Measurements from ENCODE around the gene TARP.
A peak's percentile ranks its signal among the peaks of the same experiment; 100 is the strongest.
"Not testable (repeated sequence)": the region's sequence is repeated elsewhere in the genome, so short reads cannot be mapped to it uniquely, and the experiment has no call there.

The TARP gene

GRCh38 chr7:38296059-38296857, 22.8 kb upstream of the TARP start:
- DNase-seq = no peak

DNA sequence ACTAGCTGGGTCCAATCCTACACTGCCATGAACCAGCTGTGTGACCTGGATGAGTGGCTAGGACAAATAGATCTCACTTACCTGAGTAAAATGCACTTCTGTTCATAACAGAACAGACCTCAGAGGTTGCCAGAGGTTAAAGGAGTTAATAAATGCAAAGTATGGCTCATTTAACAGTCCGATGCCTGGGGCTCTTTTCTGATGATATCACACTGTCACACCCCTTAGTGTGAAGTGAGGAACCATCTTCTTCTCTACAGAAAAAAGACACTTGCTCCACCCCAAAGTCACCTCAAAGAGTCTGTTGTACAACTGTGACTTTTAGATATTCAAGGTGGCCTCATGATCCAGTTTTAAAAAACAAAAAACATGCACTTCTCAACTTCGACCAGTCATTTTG, 21.5 kb upstream of the TARP start:
- no peak for DNase-seq

DNA sequence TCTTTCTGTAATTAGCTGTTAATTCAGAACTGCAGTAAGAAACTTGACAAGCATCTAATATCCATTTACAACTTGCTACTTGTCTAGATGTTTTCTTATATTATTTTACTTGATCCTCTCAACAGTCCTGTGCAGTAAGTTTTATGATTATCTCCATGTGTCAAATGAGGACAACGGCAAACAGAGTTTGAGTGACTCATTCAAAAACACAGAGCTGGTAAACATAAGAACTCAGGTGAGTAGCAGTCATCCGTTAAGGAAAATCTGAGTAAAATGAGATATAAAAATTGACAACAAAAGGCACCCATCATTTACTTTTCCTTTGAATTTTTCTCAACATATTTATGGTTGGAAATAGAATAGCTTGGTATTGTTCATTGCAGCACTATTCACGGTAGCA, 19.0 kb upstream of the TARP start:
- DNase-seq = no peak

DNA sequence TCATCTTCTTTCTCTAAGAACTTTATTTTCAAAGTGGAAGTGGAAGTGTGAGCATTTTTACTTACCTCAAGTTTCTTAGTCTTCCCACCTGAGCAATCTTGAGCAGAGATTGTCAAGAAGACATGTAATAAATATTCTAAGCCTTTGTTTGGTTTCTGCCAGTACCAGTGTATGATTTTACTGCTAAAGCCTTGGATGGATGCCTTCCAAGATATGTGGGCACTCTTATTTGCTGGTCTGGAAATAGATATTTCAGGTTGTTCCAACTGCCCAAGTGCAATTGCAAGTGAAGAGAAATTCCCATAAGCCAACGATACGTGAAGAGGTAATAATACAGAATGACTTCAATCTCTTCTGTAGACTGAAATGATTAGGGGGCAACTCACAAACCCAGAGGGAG, 18.2 kb upstream of the TARP start:
- DNase-seq = no peak

DNA sequence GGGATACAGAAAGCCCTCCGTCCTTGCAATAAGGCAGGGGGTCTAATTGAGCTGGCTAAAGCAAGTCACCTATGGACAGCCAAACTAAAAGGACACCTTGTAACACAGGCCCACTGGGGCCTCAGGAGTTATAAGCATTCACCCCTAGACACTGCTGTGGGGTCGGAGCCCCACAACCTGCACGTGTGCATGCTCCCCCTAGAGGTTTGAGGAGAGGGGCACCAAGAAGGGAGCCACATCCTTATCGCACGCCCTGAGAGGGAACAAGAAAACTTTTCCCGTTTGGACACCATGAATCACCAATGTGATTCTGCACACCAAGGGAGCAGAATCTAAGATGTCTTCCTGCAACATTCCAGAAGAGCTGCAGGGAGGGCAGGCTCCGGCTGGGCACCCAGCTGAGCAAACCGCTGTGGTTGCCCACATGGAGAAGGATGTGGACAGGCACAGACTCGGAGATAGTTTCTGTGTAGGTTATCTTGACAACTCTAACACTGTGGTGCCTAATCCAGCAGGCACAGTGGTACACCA, 17.7 kb upstream of the TARP start:
- DNase-seq = no peak

- no peak for DNase-seq
Observed at GRCh38 chr7:38284553-38284952, 11.1 kb upstream of the TARP start.

GRCh38 chr7:38283809-38284208, 10.4 kb upstream of the TARP start:
- no peak for DNase-seq

GRCh38 chr7:38283107-38283506, 9.7 kb upstream of the TARP start:
- peak in 2 of 3 donors; percentile 24 to 56 for DNase-seq

DNA sequence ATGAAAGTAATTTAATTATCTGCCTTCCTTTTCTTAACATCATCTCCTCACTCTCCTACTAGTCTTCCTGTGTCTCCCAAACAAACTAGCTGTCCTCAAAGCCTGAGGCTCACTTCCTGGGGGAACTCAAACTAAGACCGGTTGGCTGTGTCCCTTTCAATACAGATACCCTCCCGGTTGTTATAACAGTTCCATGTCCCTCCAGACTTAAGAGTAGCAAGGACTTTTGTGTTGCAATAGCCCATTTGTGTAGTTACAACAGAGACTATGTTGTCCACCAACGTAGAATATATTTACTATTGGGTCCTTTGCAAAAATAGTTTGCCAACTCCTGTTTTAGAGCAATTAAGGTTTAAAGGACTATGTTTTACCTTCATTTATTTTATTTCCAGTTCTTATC, 8.6 kb upstream of the TARP start:
- no peak for DNase-seq

DNA sequence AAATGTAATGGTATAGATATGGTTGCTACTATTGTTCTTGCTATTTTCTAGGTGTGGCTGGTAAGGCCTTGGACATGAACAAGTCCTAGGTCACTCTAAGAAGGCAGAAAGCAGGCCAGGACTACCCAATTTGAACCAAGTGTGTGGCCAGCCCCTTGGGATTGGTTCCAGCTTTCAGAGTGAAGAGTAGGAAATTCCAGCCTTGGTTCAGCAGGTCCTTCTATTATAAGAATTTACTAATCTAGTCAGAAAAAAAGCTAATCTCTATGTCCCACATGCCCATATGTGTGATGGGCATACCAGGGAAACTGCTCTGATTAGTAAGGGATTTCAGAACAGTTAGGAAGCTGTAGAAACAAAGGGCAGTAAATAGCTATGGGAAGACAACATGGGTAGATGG, 7.8 kb upstream of the TARP start:
- DNase-seq = peak; percentile 29 to 37 (median 31)

GRCh38 chr7:38280707-38281106, 7.3 kb upstream of the TARP start:
- no peak for DNase-seq

DNA sequence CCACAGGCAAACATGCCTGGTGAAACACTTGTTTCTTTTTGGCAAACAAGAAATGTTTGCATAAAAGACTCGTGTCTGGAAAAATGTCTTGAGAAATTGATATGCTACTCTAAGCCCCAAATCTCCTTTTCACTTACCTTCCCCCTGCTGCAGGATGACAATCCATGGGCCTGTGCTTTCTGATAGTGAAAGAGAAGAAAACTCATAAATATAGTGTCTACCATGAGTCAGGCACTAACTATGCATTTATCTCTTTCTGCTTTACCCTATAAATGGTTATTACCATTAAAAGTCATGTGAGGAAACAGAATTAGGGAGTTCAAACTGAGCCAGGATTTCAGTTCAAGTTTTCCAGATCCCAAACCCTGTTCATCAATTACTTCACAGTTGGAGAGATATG, 6.6 kb upstream of the TARP start:
- no peak for DNase-seq

GRCh38 chr7:38276096-38276877, 2.9 kb upstream of the TARP start:
- peak; percentile 72 to 94 (median 85) for DNase-seq

DNA sequence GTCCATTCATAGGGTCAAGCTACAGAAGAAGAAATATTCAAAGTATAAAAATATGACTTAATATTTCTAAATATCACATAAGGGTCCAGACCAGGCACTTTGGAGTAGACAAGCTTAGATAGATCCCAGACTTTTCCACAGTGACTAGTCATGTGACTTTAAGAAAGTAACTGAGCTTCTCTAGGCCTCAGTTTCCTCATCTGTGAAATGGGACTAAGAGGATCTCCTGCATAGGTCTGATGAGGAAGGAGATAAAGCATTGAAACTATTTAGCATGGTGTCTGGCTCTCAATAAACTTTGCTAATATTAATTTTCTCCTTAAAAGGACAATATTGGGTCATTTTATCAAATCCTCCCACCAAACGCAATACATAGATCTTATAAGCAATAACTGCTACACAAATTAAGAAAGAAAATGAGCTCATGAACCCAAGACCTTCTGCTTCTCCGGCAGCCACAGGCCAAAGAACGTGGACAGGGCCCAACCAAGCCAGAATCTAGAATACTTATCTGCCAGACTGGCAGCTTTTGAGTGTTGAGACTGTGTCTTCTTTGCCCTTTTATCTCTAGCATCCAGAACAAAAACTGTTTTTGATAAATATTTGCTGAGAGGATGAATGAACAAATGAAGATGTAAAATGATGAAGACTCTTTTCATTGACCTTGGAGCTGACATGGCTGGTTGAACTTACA, 1.6 kb upstream of the TARP start:
- DNase-seq = no peak

DNA sequence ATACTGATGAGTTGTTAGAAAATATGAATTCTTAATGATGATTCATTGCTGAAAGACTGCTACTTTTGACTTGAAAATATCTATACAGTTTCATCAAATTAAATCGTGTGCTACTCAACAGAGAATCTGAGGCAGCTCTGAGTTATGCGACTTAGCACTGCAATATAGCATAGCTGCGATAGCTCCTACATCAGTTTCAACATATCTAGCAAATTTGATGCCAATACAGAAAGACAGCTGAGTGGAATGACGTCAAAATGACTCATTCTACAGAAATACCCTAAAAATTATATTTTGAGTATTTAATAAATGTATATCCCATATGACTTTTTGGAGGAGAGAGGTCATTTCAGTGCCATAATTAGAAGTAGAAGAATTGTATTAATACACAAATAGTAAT, 1.1 kb upstream of the TARP start:
- peak; percentile 56 to 90 (median 87) for DNase-seq

GRCh38 chr7:38270405-38270804, 3.0 kb downstream of the TARP start:
- not testable (repeated sequence) for DNase-seq

DNA sequence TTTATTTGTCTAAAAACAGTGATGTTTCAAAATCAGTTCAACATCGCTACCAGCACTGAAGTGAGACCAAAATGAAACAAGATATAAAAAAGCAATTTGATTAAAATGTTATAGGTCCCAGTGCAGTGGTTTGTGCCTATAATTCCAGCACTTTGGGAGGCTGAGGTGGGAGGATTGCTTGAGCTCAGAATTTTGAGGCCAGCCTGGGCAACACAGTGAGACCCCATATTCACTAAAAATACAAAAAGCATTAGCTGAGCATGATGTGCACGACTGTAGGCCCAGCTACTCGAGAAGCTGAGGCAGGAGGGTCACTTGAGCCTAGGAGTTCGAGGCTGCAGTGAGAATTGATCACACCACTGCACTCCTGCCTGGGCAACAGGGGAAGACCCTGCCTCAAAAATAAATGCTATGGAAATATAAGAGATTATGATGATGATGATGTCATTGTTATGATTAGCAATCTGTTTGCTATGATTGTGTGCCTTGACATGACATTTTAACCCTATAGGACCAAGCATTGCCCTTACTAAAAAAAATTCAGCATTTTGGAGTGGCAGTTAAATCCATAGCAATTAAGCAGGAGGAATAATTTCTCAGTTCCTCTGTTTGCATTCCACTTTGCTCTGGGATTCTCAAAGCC, 3.6 kb downstream of the TARP start:
- DNase-seq = peak in 1 of 3 donors; percentile 7

GRCh38 chr7:38265958-38266357, 7.5 kb downstream of the TARP start:
- DNase-seq = peak in 2 of 3 donors; percentile 60 to 63

DNA sequence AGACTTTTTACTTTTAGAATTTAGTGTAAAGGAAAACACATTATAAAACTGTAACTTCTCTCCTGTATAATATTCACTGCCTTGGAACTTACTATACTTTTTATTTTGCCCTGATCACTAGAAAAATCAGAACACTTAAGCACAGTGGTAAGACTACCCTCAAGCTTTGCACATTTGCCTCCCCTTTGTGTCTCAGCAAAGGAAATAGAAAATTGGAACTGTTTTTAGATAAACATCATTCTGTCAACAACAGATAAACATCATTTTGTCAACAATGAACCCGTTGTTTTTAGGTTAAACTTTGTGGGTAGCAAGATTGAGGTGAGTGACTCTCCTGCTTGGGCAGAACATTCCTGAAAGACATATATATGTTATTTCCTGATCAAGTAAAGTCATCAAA, 8.8 kb downstream of the TARP start:
- not testable (repeated sequence) for DNase-seq

GRCh38 chr7:38263274-38263673, 10.2 kb downstream of the TARP start:
- not testable (repeated sequence) for DNase-seq

- DNase-seq = no peak
Observed at GRCh38 chr7:38262545-38262944, 10.9 kb downstream of the TARP start.

- DNase-seq = not testable (repeated sequence)
Observed at GRCh38 chr7:38262026-38262425, 11.4 kb downstream of the TARP start.

DNA sequence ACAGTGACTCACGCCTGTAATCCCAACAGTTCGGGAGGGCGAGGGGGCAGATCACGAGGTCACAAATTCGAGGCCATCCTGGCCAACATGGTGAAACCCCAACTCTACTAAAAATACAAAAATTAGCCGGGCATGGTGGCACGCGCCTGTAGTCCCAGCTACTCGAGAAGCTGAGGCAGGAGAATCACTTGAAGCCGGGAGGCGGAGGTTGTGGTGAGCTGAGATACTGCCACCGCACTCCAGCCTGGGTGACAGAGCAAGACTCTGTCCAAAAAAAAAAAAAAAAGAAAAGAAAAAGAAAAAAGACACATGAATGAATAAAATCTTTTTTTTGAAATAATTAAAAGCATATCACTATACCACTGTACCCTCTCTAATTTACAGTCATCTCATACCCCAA, 11.8 kb downstream of the TARP start:
- DNase-seq = not testable (repeated sequence)

Data from suppressor macrophage treated with lipopolysaccharide for 1 hour (primary cell).